GM23248 (cell line): Measurements from ENCODE around the gene TTPAL. TPM values are rescaled to one million over a fixed set of nuclear protein-coding genes. Genes with fewer than 3 reads are reported as not detected.
A peak's percentile ranks its signal among the peaks of the same experiment; 100 is the strongest.

Experiments
- DNase-seq: peaks from one replicate; pipeline ENCODE4 v3.0.0-alpha.2; 2015
- H2AFZ ChIP-seq: fragments of 200-600 bp; sonication (generic); 2 replicates; pipeline ENCODE4 v1.6.1; 2016; ENCODE audit warnings: antibody characterized with exemption
- H3F3A ChIP-seq: fragments of 200-600 bp; sonication (generic); 2 replicates; pipeline ENCODE4 v1.6.1; 2016; ENCODE audit warnings: mild to moderate bottlenecking, antibody characterized with exemption, mixed run types; ENCODE audit not compliant: insufficient read depth
- H3K27ac ChIP-seq: fragments of 200-600 bp; sonication (generic); 2 replicates; pipeline ENCODE4 v1.5.1; 2016; ENCODE audit warnings: mild to moderate bottlenecking
- H3K27me3 ChIP-seq: fragments of 200-600 bp; sonication (generic); replicated peaks from 2 replicates; pipeline ENCODE4 v1.6.1; 2016; ENCODE audit warnings: mild to moderate bottlenecking; ENCODE audit not compliant: insufficient read depth
- H3K36me3 ChIP-seq: fragments of 200-600 bp; sonication (generic); 2 replicates; pipeline ENCODE4 v1.6.1; 2016; ENCODE audit warnings: low read depth, mild to moderate bottlenecking
- H3K4me1 ChIP-seq: fragments of 200-600 bp; sonication (generic); 2 replicates; pipeline ENCODE4 v1.6.1; 2016; ENCODE audit warnings: mild to moderate bottlenecking; ENCODE audit not compliant: insufficient read depth
- H3K4me2 ChIP-seq: fragments of 200-600 bp; sonication (generic); one replicate; pipeline ENCODE4 v1.6.1; 2016; ENCODE audit warnings: mild to moderate bottlenecking; ENCODE audit not compliant: unreplicated experiment
- H3K4me3 ChIP-seq: fragments of 200-600 bp; sonication (generic); 2 replicates; pipeline ENCODE4 v1.5.1; 2016; ENCODE audit warnings: mild to moderate bottlenecking
- H3K79me2 ChIP-seq: fragments of 200-600 bp; sonication (generic); 2 replicates; pipeline ENCODE4 v1.6.1; 2016; ENCODE audit warnings: mild to moderate bottlenecking; ENCODE audit not compliant: insufficient read depth
- H3K9ac ChIP-seq: fragments of 200-600 bp; sonication (generic); 2 replicates; pipeline ENCODE4 v1.6.1; 2016; ENCODE audit warnings: mild to moderate bottlenecking
- H3K9me2 ChIP-seq: fragments of 200-600 bp; sonication (generic); 2 replicates; pipeline ENCODE4 v1.6.1; 2016; ENCODE audit warnings: mixed run types, mild to moderate bottlenecking, moderate library complexity; ENCODE audit not compliant: insufficient read depth
- H3K9me3 ChIP-seq: fragments of 200-600 bp; sonication (generic); one replicate; pipeline ENCODE4 v1.6.1; 2017; ENCODE audit warnings: low read depth
- H4K20me1 ChIP-seq: fragments of 200-600 bp; sonication (generic); 2 replicates; pipeline ENCODE4 v1.6.0; 2016; ENCODE audit not compliant: insufficient read depth
- EZH2 ChIP-seq: fragments of 200-600 bp; sonication (generic); IDR thresholded peaks from 2 replicates; pipeline ENCODE4 v1.6.1; 2018; ENCODE audit warnings: antibody characterized with exemption, mild to moderate bottlenecking; ENCODE audit not compliant: insufficient read depth, poor library complexity, severe bottlenecking
- EZH2phosphoT487 ChIP-seq: fragments of 200-600 bp; sonication (generic); IDR thresholded peaks from 2 replicates; pipeline ENCODE4 v1.6.1; 2018; ENCODE audit warnings: antibody characterized with exemption, moderate library complexity, mild to moderate bottlenecking, low read depth; ENCODE audit not compliant: insufficient read depth
- WGBS, 2 experiments: methylation state at CpG; one replicate each; pipeline ENCODE4 v1.1.6; 2015 to 2017; ENCODE audit warnings: low lambda C conversion rate in 2 of 2, low coverage in 1 of 2; ENCODE audit errors: missing lambda C conversion rate in 2 of 2; 5-methylcytosine and 5-hydroxymethylcytosine counted together
- in situ Hi-C: fragments of 300-500 bp; cut with MboI; formaldehyde crosslinking; loops from 2 replicates; pipeline ENCODE4 v1.15.0; 2020
- polyA plus RNA-seq: library from polyadenylated mRNA; unstranded; fragments of >200 nt; fragmentation: Nextera tagmentation; extraction: Ambion mirVana; gene quantifications from 2 replicates; pipeline ENCODE4 v1.2.1, GENCODE V29; 2016
- total RNA-seq: library from RNA; depleted of rRNA; stranded (reverse); fragments of >200 nt; shearing (Covaris generic); gene quantifications from 2 replicates; pipeline ENCODE4 v1.2.3, GENCODE V29; 2014

The TTPAL gene
- total and polyA plus RNA-seq, 2 experiments from 2014 or later: 11.8 to 19.6 TPM

DNA sequence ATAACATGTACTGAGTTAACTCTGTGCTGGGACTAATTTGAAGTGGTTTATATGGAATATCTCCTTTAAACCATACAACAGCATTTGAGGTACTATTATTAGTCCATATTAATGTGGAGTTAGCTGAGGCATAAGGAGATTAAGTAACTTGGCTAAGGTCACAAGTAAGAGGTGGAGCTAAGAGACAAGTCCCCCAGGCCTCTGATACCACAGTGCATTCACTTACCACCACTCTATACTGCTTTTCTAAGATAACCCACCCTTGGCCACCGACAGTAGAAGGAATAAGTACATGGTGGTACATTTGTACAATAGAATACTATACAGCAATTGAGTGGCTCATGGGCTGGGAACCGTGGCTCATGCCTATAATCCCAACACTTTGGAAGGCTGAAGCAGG lies 16.4 kb upstream of the TTPAL start:
- H2AFZ ChIP-seq: no peak overlapping the region
- no peaks in the 10 kb centered on the region for H3K79me2 ChIP-seq
- no peak overlapping the region for H3K4me2 ChIP-seq
- no peak overlapping the region for H3K27ac ChIP-seq
- no peaks in the 10 kb centered on the region for H3K9me3 ChIP-seq
- H3K36me3 ChIP-seq: no peaks in the 10 kb centered on the region
- WGBS, 2 experiments: 25 to 29% methylated on average over 2 of the region's 2 CpGs
- H3K9me2 ChIP-seq: no peaks in the 10 kb centered on the region
- TF ChIP-seq EZH2: no peak
- no peak for TF ChIP-seq EZH2phosphoT487
- DNase-seq: no peak
- no peaks in the 10 kb centered on the region for H3F3A ChIP-seq
- no peaks in the 10 kb centered on the region; the same call in 1 of the 2 replicates for H3K27me3 ChIP-seq
- H3K4me1 ChIP-seq: no peaks in the 10 kb centered on the region
- in situ Hi-C loops: no loop called here
- H3K9ac ChIP-seq: no peak overlapping the region
- no peaks in the 10 kb centered on the region for H4K20me1 ChIP-seq
- no peak overlapping the region for H3K4me3 ChIP-seq

GRCh38 chr20:44460795-44461141 lies 14.9 kb upstream of the TTPAL start:
- no peaks in the 10 kb centered on the region for H3F3A ChIP-seq
- no peaks in the 10 kb centered on the region for H3K9me3 ChIP-seq
- no peak overlapping the region for H3K4me2 ChIP-seq
- TF ChIP-seq EZH2phosphoT487 (no peak), EZH2 (no peak)
- no peak overlapping the region for H2AFZ ChIP-seq
- no peaks in the 10 kb centered on the region for H3K9me2 ChIP-seq
- peak; percentile 72 for DNase-seq
- H3K36me3 ChIP-seq: no peaks in the 10 kb centered on the region
- H3K27ac ChIP-seq: no peak overlapping the region
- 8 to 9% methylated on average over 3 of the region's 3 CpGs for WGBS, 2 experiments
- no peak overlapping the region for H3K9ac ChIP-seq
- H4K20me1 ChIP-seq: no peaks in the 10 kb centered on the region
- H3K4me1 ChIP-seq: no peaks in the 10 kb centered on the region
- no peaks in the 10 kb centered on the region; the same call in 1 of the 2 replicates for H3K27me3 ChIP-seq
- in situ Hi-C loops: loop anchor here (5.0 to 10.0 kb wide), 3 partner anchors 68 to 346 kb away; no protein-coding TSS in a partner anchor
- H3K4me3 ChIP-seq: no peak overlapping the region
- no peaks in the 10 kb centered on the region for H3K79me2 ChIP-seq

GRCh38 chr20:44461142-44461802 lies 14.4 kb upstream of the TTPAL start:
- 62 to 68% methylated on average over 6 of the region's 6 CpGs for WGBS, 2 experiments
- H3K4me2 ChIP-seq: no peak overlapping the region
- no peak overlapping the region for H3K4me3 ChIP-seq
- no peaks in the 10 kb centered on the region for H3K9me2 ChIP-seq
- no peak overlapping the region for H3K9ac ChIP-seq
- no peaks in the 10 kb centered on the region for H4K20me1 ChIP-seq
- H3K4me1 ChIP-seq: no peaks in the 10 kb centered on the region
- H3K9me3 ChIP-seq: no peaks in the 10 kb centered on the region
- H3F3A ChIP-seq: no peaks in the 10 kb centered on the region
- no peak for DNase-seq
- H3K27me3 ChIP-seq: no peaks in the 10 kb centered on the region; the same call in 1 of the 2 replicates
- TF ChIP-seq EZH2phosphoT487 (no peak), EZH2 (no peak)
- no peak overlapping the region for H2AFZ ChIP-seq
- no peaks in the 10 kb centered on the region for H3K79me2 ChIP-seq
- no peak overlapping the region for H3K27ac ChIP-seq
- no peaks in the 10 kb centered on the region for H3K36me3 ChIP-seq
- in situ Hi-C loops: loop anchor here (5.0 to 10.0 kb wide), 3 partner anchors 69 to 346 kb away; no protein-coding TSS in a partner anchor

- H3F3A ChIP-seq: no peaks in the 10 kb centered on the region
- 69 to 71% methylated on average over 5 of the region's 5 CpGs for WGBS, 2 experiments
- in situ Hi-C loops: loop anchor here (5.0 to 10.0 kb wide), 3 partner anchors 69 to 347 kb away; no protein-coding TSS in a partner anchor
These were observed 13.9 kb upstream of the TTPAL start for GRCh38 chr20:44461803-44462174.

More at GRCh38 chr20:44461803-44462174, 13.9 kb upstream of the TTPAL start:
- Histone ChIP-seq H3K79me2 (no peaks in the 10 kb centered on the region), H3K4me1 (no peaks in the 10 kb centered on the region), H3K9ac (no peak overlapping the region), H3K4me3 (no peak overlapping the region), H4K20me1 (no peaks in the 10 kb centered on the region), H3K9me3 (no peaks in the 10 kb centered on the region), H3K27ac (no peak overlapping the region), H2AFZ (no peak overlapping the region), H3K36me3 (no peaks in the 10 kb centered on the region), H3K9me2 (no peaks in the 10 kb centered on the region), H3K4me2 (no peak overlapping the region), H3K27me3 (no peaks in the 10 kb centered on the region; the same call in 1 of the 2 replicates)
- DNase-seq: no peak
- TF ChIP-seq EZH2: no peak
- no peak for TF ChIP-seq EZH2phosphoT487
